ENCODE measurements around the gene DNASE1L1.

DNASE1L1 gene

GRCh38 chrX:154409222-154409871 is at the start of gene DNASE1L1:
Gene DNASE1L1 (minus strand): TSS chrX:154409254. CDS start chrX:154405568, 3,686 bp downstream.
- no peak for DNase-seq

GRCh38 chrX:154458116-154458953 is 49.3 kb upstream of the DNASE1L1 start, which contains the start of gene PLXNA3:
Gene PLXNA3 (plus strand): TSS chrX:154458281. CDS start chrX:154460184, 1,903 bp downstream.
- no peak for DNase-seq

- peak; percentile 43 for DNase-seq
Measured at GRCh38 chrX:154457491-154458115, 48.5 kb upstream of the DNASE1L1 start.

- DNase-seq: no peak
Measured at GRCh38 chrX:154452823-154453222, 43.8 kb upstream of the DNASE1L1 start.

- no peak for DNase-seq
Measured at GRCh38 chrX:154450312-154450711, 41.3 kb upstream of the DNASE1L1 start.

- no peak for DNase-seq
Measured at GRCh38 chrX:154449618-154450017, 40.6 kb upstream of the DNASE1L1 start.

GRCh38 chrX:154448484-154448883 is 39.4 kb upstream of the DNASE1L1 start:
- no peak for DNase-seq

- DNase-seq: no peak
Measured at GRCh38 chrX:154446430-154446829, 37.4 kb upstream of the DNASE1L1 start.

- no peak for DNase-seq
Measured at GRCh38 chrX:154445776-154446175, 36.7 kb upstream of the DNASE1L1 start.

GRCh38 chrX:154444755-154445246 is 35.7 kb upstream of the DNASE1L1 start:
- no peak for DNase-seq

- DNase-seq: peak; percentile 14
Measured at GRCh38 chrX:154443992-154444754, 35.1 kb upstream of the DNASE1L1 start, which contains the start of gene FAM50A. Gene FAM50A (plus strand): TSS chrX:154444141. CDS start chrX:154444236, 95 bp downstream.

- no peak for DNase-seq
Measured at GRCh38 chrX:154443479-154443910, 34.4 kb upstream of the DNASE1L1 start.

GRCh38 chrX:154441984-154442707 is 33.1 kb upstream of the DNASE1L1 start:
- DNase-seq: no peak

- no peak for DNase-seq
Measured at GRCh38 chrX:154441564-154441963, 32.5 kb upstream of the DNASE1L1 start.

- no peak for DNase-seq
Measured at GRCh38 chrX:154440623-154441357, 31.7 kb upstream of the DNASE1L1 start.

GRCh38 chrX:154439841-154440240 is 30.8 kb upstream of the DNASE1L1 start:
- DNase-seq: no peak

GRCh38 chrX:154437971-154438893 is 29.2 kb upstream of the DNASE1L1 start:
- no peak for DNase-seq

- peak; percentile 22 for DNase-seq
Measured at GRCh38 chrX:154436983-154437752, 28.1 kb upstream of the DNASE1L1 start, which contains the start of gene GDI1. Gene GDI1 (plus strand): TSS chrX:154437154. CDS start chrX:154437255, 101 bp downstream.
